Prostate gland (tissue), 2 donors: Measurements from ENCODE around the gene PAQR6. TPM values are rescaled to one million over a fixed set of nuclear protein-coding genes. Genes with fewer than 3 reads are reported as not detected.

Source experiments
- DNase-seq: peaks from one replicate; pipeline ENCODE4 v3.0.0-alpha.2; 2019; ENCODE audit warnings: low spot score
- H3K27ac ChIP-seq, 2 donors: fragments of 200-600 bp; sonication (generic); 2 replicates each; pipeline ENCODE4 v1.5.1; 2017 to 2019
- H3K27me3 ChIP-seq: fragments of 200-600 bp; sonication (generic); replicated peaks from 2 replicates; pipeline ENCODE4 v1.5.1; 2019; ENCODE audit not compliant: insufficient read depth
- H3K36me3 ChIP-seq, 2 donors: fragments of 200-600 bp; sonication (generic); 1 replicate in 1 of 2; 2 replicates in 1 of 2; pipeline versions ENCODE4 v1.5.1 to v1.8.1; 2017 to 2019
- H3K4me1 ChIP-seq: fragments of 200-600 bp; sonication (generic); replicated peaks from 2 replicates; pipeline ENCODE4 v1.5.1; 2019
- H3K4me3 ChIP-seq, 2 donors: fragments of 200-600 bp; sonication (generic); 2 replicates each; pipeline ENCODE4 v1.5.1; 2017 to 2019
- H3K9me3 ChIP-seq: fragments of 200-600 bp; sonication (generic); 2 replicates; pipeline ENCODE4 v1.5.1; 2017
- CTCF ChIP-seq, 4 experiments: fragments of 200-600 bp in 2 of 4; fragments of 450-650 bp in 2 of 4; sonication (generic) in 2 of 4; IDR thresholded peaks; 1 replicate in 3 of 4; 2 replicates in 1 of 4; pipeline ENCODE4 v1.5.1; 2016 to 2019; ENCODE audit warnings: antibody characterized with exemption in 4 of 4, mild to moderate bottlenecking in 2 of 4, moderate library complexity in 2 of 4
- POLR2A ChIP-seq: fragments of 450-650 bp; IDR thresholded peaks from one replicate; pipeline ENCODE4 v1.6.1; 2016; ENCODE audit warnings: antibody characterized with exemption, mild to moderate bottlenecking
- POLR2AphosphoS5 ChIP-seq: sonication (generic); formaldehyde crosslinking; IDR thresholded peaks from one replicate; pipeline ENCODE4 v1.6.1; 2017; ENCODE audit warnings: antibody characterized with exemption
- WGBS: methylation state at CpG from one replicate; pipeline ENCODE4 v1.1.5; 2018; 5-methylcytosine and 5-hydroxymethylcytosine counted together
- intact Hi-C: fragments of 100-400 bp; cut with DNase I; formaldehyde crosslinking; loops from one replicate; pipeline ENCODE4 v1.14.2; 2022
- total RNA-seq, 2 donors: library from RNA; depleted of rRNA; stranded (reverse); fragments of >200 nt; gene quantifications; one replicate each; pipeline ENCODE4 v1.1.0, GENCODE V29; 2016

Gene PAQR6
- total RNA-seq, result 1 to 10 TPM; 2.8 to 8.6 TPM

GRCh38 chr1:156247460-156248322 lies at the start of gene PAQR6:
Gene PAQR6, minus strand, starts transcription at chr1:156248056. Its CDS starts 1,325 bp downstream, at chr1:156246731.
- WGBS, result 40% methylated on average over 16 of the region's 16 CpGs
- intact Hi-C loops, result no loop called here
- no peak for DNase-seq
- H3K27ac ChIP-seq, result no peak within 1 kb of the TSS
- H3K4me3 ChIP-seq, result no peak within 1 kb of the TSS
- TF ChIP-seq POLR2A (no peak), CTCF (IDR thresholded peaks at IDR 0.05) (no peak), POLR2AphosphoS5 (no peak)
- H3K4me1 ChIP-seq, result no peaks in the 10 kb centered on the region
- H3K9me3 ChIP-seq, result no peaks in the 10 kb centered on the region
- no peaks in the 10 kb centered on the region for H3K27me3 ChIP-seq
- peaks cover 18 to 21% of the 10 kb centered on the region in 2 donors for H3K36me3 ChIP-seq

GRCh38 chr1:156295391-156295947 lies 47.6 kb upstream of the PAQR6 start, which contains the start of gene GLMP:
Gene GLMP, minus strand, starts transcription at chr1:156295679. Its CDS starts 34 bp downstream, at chr1:156295645.
- intact Hi-C loops, result no loop called here
- Histone ChIP-seq H3K4me1 (peaks cover 12% of the 10 kb centered on the region), H3K9me3 (no peaks in the 10 kb centered on the region), H3K27me3 (no peaks in the 10 kb centered on the region), H3K36me3 (no peaks in the 10 kb centered on the region), H3K4me3 (peak within 1 kb of the TSS; percentile 61 to 96), H3K27ac (peak within 1 kb of the TSS; percentile 79 to 93)
- 1% methylated on average over 17 of the region's 17 CpGs for WGBS
- peak; percentile 77 for DNase-seq
- TF ChIP-seq POLR2A (peak; percentile 49), CTCF (IDR thresholded peaks at IDR 0.05) (no peak), POLR2AphosphoS5 (peak; percentile 90)

GRCh38 chr1:156293895-156294294 lies 46.0 kb upstream of the PAQR6 start:
- Histone ChIP-seq H3K4me3 (peak overlapping the region in 1 of 2 donors; percentile 96), H3K27me3 (no peaks in the 10 kb centered on the region), H3K4me1 (peaks cover 12% of the 10 kb centered on the region), H3K36me3 (no peaks in the 10 kb centered on the region), H3K9me3 (no peaks in the 10 kb centered on the region), H3K27ac (peak overlapping the region; percentile 81 to 93)
- DNase-seq, result no peak
- intact Hi-C loops, result no loop called here
- TF ChIP-seq POLR2AphosphoS5 (no peak), CTCF (IDR thresholded peaks at IDR 0.05) (no peak), POLR2A (no peak)
- WGBS, result 92% methylated on average over 9 of the region's 9 CpGs

- H3K27me3 ChIP-seq, result no peaks in the 10 kb centered on the region
- no peak overlapping the region for H3K4me3 ChIP-seq
- no peak for DNase-seq
- WGBS, result 85% methylated on average over 8 of the region's 8 CpGs
- H3K36me3 ChIP-seq, result no peaks in the 10 kb centered on the region
- TF ChIP-seq POLR2AphosphoS5 (no peak), CTCF (IDR thresholded peaks at IDR 0.05) (no peak), POLR2A (no peak)
- intact Hi-C loops, result no loop called here
- no peaks in the 10 kb centered on the region for H3K9me3 ChIP-seq
- peaks cover 12% of the 10 kb centered on the region for H3K4me1 ChIP-seq
- H3K27ac ChIP-seq, result peak overlapping the region; percentile 81 to 93
Observed at GRCh38 chr1:156293098-156293434, 45.2 kb upstream of the PAQR6 start.
